HG03442 (cell line): ENCODE results near the gene STING1.
"Not testable (repeated sequence)": the region's sequence is repeated elsewhere in the genome, so short reads cannot be mapped to it uniquely, and the experiment has no call there.

Experiments
- ATAC-seq: cut with Tn5 transposase; IDR thresholded peaks from one replicate; pipeline ENCODE4 v1.9.1; 2021; ENCODE audit warnings: mild to moderate bottlenecking, moderate library complexity; ENCODE audit not compliant: unreplicated experiment

Gene STING1

GRCh38 chr5:139440416-139440815 is 42.1 kb downstream of the STING1 start:
- not testable (repeated sequence) for ATAC-seq

- peak; percentile 86 for ATAC-seq
Measured at GRCh38 chr5:139439013-139439903, 43.3 kb downstream of the STING1 start, which contains the start of gene DNAJC18. DNAJC18 (minus strand) TSS chr5:139439525; CDS start chr5:139439445, 80 bp downstream.

GRCh38 chr5:139438707-139439012 is 43.9 kb downstream of the STING1 start:
- no peak for ATAC-seq

- no peak for ATAC-seq
Measured at GRCh38 chr5:139435676-139436075, 46.9 kb downstream of the STING1 start.

- ATAC-seq = no peak
Measured at GRCh38 chr5:139431706-139432105, 50.9 kb downstream of the STING1 start.

- ATAC-seq = no peak
Measured at GRCh38 chr5:139430015-139430414, 52.5 kb downstream of the STING1 start.

GRCh38 chr5:139426203-139426885 is 56.2 kb downstream of the STING1 start:
- ATAC-seq = no peak
